Esophagus (tissue), 2 donors: Measurements from ENCODE around the gene CD68. TPM values are rescaled to one million over a fixed set of nuclear protein-coding genes. Genes with fewer than 3 reads are reported as not detected.

Experiments used
- H3K27ac ChIP-seq, 2 donors: one replicate each; pipeline ENCODE4 v1.5.1; 2013; ENCODE audit warnings: low read depth in 2 of 2, mild to moderate bottlenecking in 2 of 2, inconsistent platforms in 1 of 2, low read length in 1 of 2, moderate library complexity in 1 of 2
- H3K27me3 ChIP-seq, 2 donors: one replicate each; pipeline ENCODE4 v1.6.1; 2013; ENCODE audit warnings: low read length in 2 of 2, control low read depth in 1 of 2, mild to moderate bottlenecking in 1 of 2; ENCODE audit not compliant: insufficient read depth in 2 of 2, control insufficient read depth in 1 of 2
- H3K36me3 ChIP-seq, 2 donors: one replicate each; pipeline ENCODE4 v1.6.1; 2013; ENCODE audit warnings: low read length in 1 of 2; ENCODE audit not compliant: control insufficient read depth in 2 of 2, insufficient read depth in 2 of 2
- H3K4me1 ChIP-seq, 2 donors: one replicate each; pipeline ENCODE4 v1.6.1; 2013; ENCODE audit warnings: low read length in 1 of 2; ENCODE audit not compliant: control insufficient read depth in 2 of 2, insufficient read depth in 2 of 2
- H3K4me3 ChIP-seq, 2 donors: one replicate each; pipeline ENCODE4 v1.5.1; 2013; ENCODE audit warnings: low read length in 2 of 2, mild to moderate bottlenecking in 2 of 2, low read depth in 1 of 2, moderate library complexity in 1 of 2
- H3K9me3 ChIP-seq, 2 donors: one replicate each; pipeline ENCODE4 v1.6.1; 2013; ENCODE audit warnings: mild to moderate bottlenecking in 2 of 2, low read depth in 1 of 2, low read length in 1 of 2, moderate library complexity in 1 of 2; ENCODE audit not compliant: control insufficient read depth in 2 of 2, insufficient read depth in 1 of 2
- WGBS, 2 donors: extraction: QIAGEN DNeasy Blood & Tissue Kit; methylation state at CpG; one replicate each; pipeline ENCODE4 v1.1.7; 2013; 5-methylcytosine and 5-hydroxymethylcytosine counted together
- polyA plus RNA-seq, 2 donors: library from polyadenylated mRNA; stranded (reverse); fragments of 200-250 nt; gene quantifications; one replicate each; pipeline ENCODE4 v1.2.3, GENCODE V29; 2013
- donor health status: healthy with polysubstance abuse.
- donor health status: Bipolar disorder and iron deficiency.

Gene CD68
- 10 to 100 TPM; 30.5 to 62.4 TPM for polyA plus RNA-seq

- Histone ChIP-seq H3K27me3 (no peaks in the 10 kb centered on the region), H3K27ac (peak within 1 kb of the TSS; percentile 96 to 99), H3K4me1 (peaks cover 6 to 40% of the 10 kb centered on the region in 2 donors), H3K9me3 (no peaks in the 10 kb centered on the region), H3K4me3 (peak within 1 kb of the TSS; percentile 23 to 46), H3K36me3 (peaks cover 21 to 42% of the 10 kb centered on the region in 2 donors)
- 14 to 16% methylated on average over 7 of the region's 7 CpGs for WGBS, 2 donors
Measured at GRCh38 chr17:7579001-7579833, at the start of gene CD68. Gene CD68, plus strand, starts transcription at chr17:7579638. Its CDS starts 40 bp downstream, at chr17:7579678.

GRCh38 chr17:7530023-7530900 lies 49.2 kb upstream of the CD68 start:
- no peaks in the 10 kb centered on the region for H3K36me3 ChIP-seq
- H3K4me3 ChIP-seq = no peak overlapping the region
- H3K27me3 ChIP-seq = no peaks in the 10 kb centered on the region
- H3K9me3 ChIP-seq = no peaks in the 10 kb centered on the region
- H3K27ac ChIP-seq = no peak overlapping the region
- H3K4me1 ChIP-seq = no peaks in the 10 kb centered on the region
- 92 to 93% methylated on average over 6 of the region's 6 CpGs for WGBS, 2 donors

- no peaks in the 10 kb centered on the region for H3K36me3 ChIP-seq
- WGBS, 2 donors = 83 to 85% methylated on average over 3 of the region's 3 CpGs
- peaks cover 3 to 12% of the 10 kb centered on the region in 2 donors for H3K9me3 ChIP-seq
- no peak overlapping the region for H3K4me3 ChIP-seq
- H3K27ac ChIP-seq = no peak overlapping the region
- H3K27me3 ChIP-seq = no peaks in the 10 kb centered on the region
- no peaks in the 10 kb centered on the region for H3K4me1 ChIP-seq
Measured at GRCh38 chr17:7538050-7538449, 41.4 kb upstream of the CD68 start.

GRCh38 chr17:7538891-7539545 lies 40.4 kb upstream of the CD68 start:
- Histone ChIP-seq H3K9me3 (peaks cover 3 to 12% of the 10 kb centered on the region in 2 donors), H3K27ac (no peak overlapping the region), H3K27me3 (no peaks in the 10 kb centered on the region), H3K4me1 (no peaks in the 10 kb centered on the region), H3K4me3 (no peak overlapping the region), H3K36me3 (no peaks in the 10 kb centered on the region)
- 75 to 83% methylated on average over 11 of the region's 11 CpGs for WGBS, 2 donors

- Histone ChIP-seq H3K9me3 (peaks cover 3 to 12% of the 10 kb centered on the region in 2 donors), H3K4me1 (no peaks in the 10 kb centered on the region), H3K27me3 (no peaks in the 10 kb centered on the region), H3K4me3 (no peak overlapping the region), H3K36me3 (no peaks in the 10 kb centered on the region), H3K27ac (no peak overlapping the region)
- 91 to 94% methylated on average over 9 of the region's 9 CpGs for WGBS, 2 donors
Measured at GRCh38 chr17:7541074-7541621, 38.3 kb upstream of the CD68 start.

GRCh38 chr17:7544911-7545310 lies 34.5 kb upstream of the CD68 start:
- 65 to 70% methylated on average over 6 of the region's 6 CpGs for WGBS, 2 donors

GRCh38 chr17:7548585-7549400 lies 30.6 kb upstream of the CD68 start, which contains the start of gene TNFSF12:
Gene TNFSF12, plus strand, starts transcription at chr17:7549058. Its CDS starts 96 bp downstream, at chr17:7549154.
- WGBS, 2 donors = 0 to 1% methylated on average over 55 to 65 of the region's 65 CpGs
- Histone ChIP-seq H3K36me3 (no peaks in the 10 kb centered on the region), H3K9me3 (no peaks in the 10 kb centered on the region), H3K4me3 (peak within 1 kb of the TSS; percentile 58 to 60), H3K27me3 (no peaks in the 10 kb centered on the region), H3K4me1 (peaks cover 2 to 7% of the 10 kb centered on the region in 2 donors), H3K27ac (peak within 1 kb of the TSS; percentile 77 to 85)

More at GRCh38 chr17:7544911-7545310, 34.5 kb upstream of the CD68 start:
- H3K27ac ChIP-seq = no peak overlapping the region
- no peak overlapping the region for H3K4me3 ChIP-seq
- no peaks in the 10 kb centered on the region for H3K27me3 ChIP-seq
- H3K4me1 ChIP-seq = peaks cover 2 to 7% of the 10 kb centered on the region in 2 donors
- no peaks in the 10 kb centered on the region for H3K36me3 ChIP-seq
- H3K9me3 ChIP-seq = no peaks in the 10 kb centered on the region

- Histone ChIP-seq H3K36me3 (no peaks in the 10 kb centered on the region), H3K4me3 (peak overlapping the region; percentile 58 to 60), H3K27ac (peak overlapping the region; percentile 77 to 85), H3K9me3 (no peaks in the 10 kb centered on the region), H3K27me3 (no peaks in the 10 kb centered on the region), H3K4me1 (peaks cover 2 to 7% of the 10 kb centered on the region in 2 donors)
- WGBS, 2 donors = 21 to 24% methylated on average over 20 of the region's 20 CpGs
Measured at GRCh38 chr17:7549401-7550055, 29.9 kb upstream of the CD68 start.
